Cortex of kidney (tissue), 1 donor: ENCODE measurements around the gene C14orf180.

Source experiments
- DNase-seq: peaks from one replicate; lab custom pipeline; 2025; lab: John Stamatoyannopoulos, UW

C14orf180 gene

DNA sequence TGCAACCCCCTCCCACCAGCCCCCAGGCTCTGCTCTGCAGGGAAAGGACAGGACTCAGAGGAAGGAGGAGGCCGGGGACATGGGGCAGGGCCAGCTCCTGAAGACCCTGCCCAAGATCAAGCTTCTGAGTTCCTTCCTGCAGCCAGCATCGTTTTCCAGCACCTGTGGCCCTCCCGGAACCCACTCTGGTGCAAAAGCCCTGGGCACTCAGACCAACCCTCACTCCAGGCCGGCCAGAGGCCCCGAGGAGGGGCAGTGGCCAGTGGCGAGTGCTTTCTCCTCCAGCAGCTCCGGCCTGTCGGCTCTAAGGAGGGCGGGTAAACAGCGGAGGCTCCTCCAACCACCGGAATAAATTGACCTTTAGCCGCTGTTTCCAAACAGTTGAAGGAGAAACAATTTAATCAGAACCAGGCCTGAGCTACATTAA, 14.2 kb downstream of the C14orf180 start:
- no peak for DNase-seq

DNA sequence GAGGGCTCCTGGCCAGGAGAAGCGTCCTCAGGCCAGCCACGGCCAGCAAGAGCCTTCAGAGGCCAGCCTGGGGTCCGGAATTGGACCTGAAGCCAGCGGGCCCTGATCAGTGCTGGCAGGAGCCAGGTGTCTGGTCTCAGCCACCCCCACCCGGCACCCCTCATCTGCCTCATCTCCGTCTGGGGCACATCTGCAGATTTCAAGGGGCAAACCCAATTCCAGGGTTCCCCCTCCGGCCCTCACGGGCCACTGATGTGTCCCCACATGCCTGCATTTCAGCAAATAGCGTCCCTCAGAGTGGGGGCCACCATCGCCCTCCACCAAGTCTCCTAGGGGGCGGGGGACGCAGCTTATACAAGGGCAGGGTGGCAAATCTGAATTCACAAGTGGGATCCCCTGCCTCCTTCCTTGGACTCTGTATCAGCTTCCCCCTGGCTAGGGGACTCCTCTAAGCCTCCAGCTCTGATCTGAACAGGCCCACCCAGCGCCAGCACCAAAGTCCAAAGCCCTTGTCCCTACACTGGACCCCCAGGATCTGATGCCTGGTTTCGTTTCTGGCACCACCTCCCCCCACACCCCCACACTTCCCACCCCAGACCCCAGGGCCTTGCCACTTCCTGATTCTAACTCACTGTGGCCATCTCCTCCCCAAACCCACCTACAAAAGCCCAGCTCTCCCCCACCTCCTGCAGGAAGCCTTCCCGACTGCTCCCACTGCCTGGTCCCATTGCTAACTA, 14.9 kb downstream of the C14orf180 start:
- DNase-seq = no peak

DNA sequence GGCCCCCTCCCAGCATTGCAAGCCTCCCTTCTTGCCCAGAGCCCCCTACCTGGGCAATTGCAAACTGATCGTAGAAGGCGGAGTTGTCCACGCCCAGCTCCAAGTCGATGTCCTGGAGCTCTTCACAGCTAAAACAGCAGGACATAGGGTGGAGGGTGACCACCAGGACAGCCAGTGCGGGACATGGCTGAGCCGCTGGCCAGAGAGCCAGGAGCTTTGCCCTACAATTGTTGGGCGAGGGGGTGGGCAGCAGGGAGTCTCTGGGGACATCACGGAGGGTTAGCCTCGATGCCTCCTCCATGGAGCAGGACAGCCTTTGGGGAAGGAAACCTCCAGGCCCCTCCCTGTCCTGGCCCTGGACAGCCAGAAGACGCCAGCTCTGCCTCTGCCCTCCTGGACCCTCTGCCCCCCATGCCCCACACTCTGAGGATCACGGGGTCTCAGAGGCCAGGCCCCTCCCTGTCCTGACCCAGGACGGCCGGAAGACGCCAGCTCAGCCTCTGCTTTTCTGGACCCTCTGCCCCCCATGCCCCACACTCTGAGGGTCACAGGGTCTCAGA, 15.6 kb downstream of the C14orf180 start:
- no peak for DNase-seq

DNA sequence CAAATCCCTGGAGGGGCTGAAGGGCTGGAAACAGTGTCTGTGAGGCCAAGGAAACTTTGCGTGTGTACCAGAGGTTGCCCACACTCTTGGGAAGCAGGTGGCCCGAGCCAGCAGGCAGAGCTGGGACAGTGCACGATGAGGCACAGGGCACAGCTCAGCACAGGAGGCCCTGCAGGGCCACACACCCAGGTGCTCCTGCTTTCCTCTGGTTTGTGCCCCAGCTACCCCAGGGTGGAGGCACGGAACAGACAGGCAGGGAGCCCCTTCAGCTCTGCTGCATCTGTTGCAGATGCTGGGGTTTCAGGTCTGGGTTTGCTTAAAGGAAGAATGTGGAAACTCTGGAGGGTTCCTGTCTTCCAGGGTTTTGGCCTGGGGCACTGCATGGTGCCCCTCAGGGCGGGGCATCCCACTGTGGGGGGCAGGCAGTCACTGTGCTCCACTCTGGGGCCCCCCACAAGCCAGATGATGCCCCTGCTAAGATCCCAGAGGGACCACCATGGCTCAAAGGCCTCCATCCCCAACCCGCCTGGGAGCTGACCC, 16.4 kb downstream of the C14orf180 start:
- DNase-seq = no peak

DNA sequence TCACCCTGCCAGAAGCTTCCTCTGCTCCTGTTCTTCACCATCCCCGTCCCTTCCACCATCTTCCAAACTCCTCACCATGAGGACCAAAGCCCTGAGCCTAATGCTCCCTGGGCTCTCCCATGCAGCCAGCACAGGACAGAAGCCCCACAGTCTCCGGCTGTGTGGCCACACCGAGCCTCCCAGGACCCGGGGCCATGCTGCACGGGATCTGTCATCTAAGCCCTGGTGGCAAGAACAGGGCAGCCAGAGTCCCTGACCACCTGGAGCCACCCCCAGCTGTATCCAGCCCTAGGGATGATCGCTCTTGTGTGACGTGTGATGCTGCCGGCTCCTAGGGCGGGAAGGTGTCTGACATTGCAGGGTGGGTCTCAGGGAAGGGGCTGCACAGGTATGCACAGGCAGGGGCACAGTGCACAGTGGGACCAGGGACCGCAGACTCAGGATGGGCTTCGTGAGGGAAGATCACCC, 16.9 kb downstream of the C14orf180 start:
- DNase-seq = no peak

DNA sequence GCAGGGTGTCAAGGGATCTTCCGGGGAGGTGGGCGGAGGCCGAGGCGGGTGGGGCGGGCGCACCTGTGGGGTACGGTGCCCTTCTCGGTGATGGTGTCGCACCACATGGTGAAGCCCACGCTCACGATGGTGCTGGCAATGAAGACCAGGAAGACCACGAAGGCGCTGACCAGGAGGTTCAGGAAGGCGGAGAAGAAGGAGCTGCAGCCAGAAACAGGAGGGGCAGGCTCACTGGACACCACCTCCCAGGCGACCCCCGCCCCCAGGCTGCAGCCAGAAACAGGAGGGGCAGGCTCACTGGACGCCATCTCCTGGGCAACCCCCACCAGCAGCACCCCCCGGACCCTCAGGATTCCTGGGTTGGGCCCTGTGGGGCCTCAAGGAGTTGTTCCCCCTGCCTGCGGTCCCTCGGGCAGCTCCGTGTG, 17.4 kb downstream of the C14orf180 start:
- DNase-seq = no peak

DNA sequence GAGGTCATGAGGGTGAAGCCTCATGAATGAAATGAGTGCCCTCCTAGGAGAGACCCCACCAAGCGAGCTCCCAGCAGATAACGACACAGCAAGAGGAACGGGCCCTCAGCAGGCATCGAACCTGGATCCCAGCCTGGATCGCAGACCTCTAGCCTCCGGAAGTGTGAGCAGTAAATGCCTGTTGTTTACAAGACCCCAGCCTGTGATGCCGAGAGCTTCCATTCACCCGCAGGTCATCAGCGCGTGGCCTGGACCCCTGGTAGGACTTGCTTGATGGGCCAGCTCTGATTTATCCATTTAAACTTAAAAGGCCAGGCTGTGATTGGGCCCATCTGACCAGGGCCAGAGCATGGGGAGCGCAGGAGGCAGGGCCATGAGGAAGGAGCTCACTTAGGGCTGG, 18.0 kb downstream of the C14orf180 start:
- DNase-seq = no peak

DNA sequence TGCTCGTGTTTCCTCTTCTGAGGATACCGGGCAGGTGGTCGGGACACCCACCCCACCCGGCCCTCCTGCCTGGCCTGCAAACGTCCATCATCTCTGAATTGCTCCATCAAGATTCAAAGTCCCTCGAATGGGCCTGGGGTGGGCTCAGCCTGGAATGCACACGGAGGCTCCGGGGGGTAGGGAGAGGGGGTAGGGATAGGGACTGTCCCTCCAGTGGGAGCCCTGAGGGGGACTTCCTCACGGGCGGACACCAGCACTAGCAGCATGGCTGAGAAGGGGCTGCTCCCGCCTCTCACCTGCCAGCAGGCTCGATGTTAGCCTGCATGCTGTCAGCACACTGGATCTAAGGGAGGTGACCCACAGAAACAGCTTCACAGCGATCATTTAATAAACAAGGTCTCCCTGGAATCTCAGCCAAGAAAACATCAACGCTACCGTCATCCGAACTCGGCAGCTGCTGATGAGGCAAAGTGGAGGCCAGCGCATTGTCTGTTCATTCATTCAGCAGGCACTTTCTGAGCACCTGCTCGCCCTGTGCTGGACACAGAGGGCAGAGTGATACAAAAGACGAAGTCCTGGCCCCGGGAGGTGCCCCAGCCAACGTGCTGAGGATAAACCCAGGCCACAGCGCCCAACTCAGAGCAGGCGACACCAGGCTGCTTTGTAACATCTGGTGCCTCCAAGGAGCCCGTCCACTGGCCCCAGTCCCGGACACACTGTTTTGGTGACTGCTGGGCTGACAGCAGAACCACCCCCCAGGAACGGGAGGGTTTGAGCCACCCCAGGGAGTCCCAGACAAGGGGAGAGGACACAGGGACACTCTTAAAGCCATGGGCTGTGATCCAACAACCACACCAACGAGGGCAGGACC, 18.7 kb downstream of the C14orf180 start:
- DNase-seq = no peak

DNA sequence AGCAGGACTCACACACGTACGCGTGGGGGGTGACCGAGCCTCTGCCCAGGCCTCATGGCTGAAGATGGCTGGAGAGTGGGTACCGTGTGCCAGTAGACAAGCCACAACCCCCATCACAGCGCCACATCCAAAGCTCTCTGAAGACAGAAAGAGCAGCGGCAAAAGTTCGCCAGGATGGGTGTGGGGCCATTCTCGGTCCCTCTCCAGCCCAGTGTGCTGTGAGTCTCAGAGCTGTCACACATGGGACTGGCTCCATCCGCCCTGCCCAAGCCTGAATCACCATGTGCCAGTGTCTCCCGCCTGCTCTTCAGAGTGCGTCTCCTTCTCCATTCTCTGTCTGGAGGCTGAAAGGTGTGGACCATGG, 19.3 kb downstream of the C14orf180 start:
- DNase-seq = no peak

DNA sequence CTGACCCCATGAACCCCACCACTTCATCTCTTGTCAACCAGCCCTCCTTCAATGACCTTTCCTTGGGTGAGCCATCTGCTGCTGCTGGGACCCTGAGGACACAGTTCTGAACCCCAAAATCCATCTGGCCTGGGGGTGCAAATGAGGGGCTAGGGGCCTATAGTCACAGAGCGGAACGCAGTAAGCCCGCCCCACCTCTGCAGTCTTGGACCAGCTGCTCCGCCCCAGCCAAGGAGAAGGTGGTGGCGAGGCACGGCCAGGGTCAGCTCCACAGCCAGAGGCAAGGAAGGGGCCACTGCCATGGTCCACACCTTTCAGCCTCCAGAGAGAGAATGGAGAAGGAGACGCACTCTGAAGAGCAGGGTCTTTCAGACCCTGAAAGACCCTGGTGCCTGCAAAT, 19.9 kb downstream of the C14orf180 start:
- no peak for DNase-seq

DNA sequence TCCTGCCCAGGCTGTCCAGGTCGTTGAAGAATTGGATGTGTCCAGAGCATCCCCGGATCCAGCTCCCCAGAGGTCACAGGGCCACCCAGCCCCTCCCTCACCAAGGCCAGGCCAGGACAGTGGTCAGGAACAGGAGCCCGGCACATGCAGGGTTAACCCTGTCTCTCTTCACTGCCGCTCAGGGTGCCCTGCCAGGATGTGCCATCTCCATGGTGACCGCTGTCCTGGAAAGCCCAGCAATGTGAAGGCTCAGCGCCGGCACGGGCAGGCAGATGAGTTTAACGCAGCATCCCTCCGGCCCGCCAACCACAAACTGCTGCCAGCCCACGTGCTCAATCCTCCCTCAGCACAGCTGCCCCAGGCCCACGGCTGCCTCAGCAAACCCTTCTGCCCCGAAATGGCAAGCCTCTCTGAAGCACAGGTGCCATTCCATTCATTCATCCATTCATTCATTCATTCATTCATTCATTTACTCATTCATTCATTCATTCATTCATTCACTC, 20.6 kb downstream of the C14orf180 start:
- no peak for DNase-seq

DNA sequence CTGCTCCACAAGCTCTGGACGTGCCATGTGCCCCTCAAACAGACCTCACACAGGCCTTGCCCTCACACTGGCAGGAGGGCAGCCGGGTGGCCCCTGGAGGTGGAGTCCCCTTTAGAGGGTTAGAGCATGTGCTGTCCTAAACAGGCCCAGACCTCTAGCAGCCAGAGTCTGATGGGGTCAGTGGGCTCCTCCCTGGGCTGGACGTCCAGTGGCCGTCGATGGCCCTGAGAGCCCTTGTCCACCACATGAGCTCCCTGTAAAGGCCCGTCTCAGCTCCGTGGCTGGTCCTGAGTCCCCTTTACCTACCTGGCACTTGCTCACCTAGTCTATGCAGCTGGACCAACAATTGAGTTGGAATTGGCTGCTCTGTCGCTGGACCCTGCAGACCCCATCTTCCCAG, 21.2 kb downstream of the C14orf180 start:
- no peak for DNase-seq

DNA sequence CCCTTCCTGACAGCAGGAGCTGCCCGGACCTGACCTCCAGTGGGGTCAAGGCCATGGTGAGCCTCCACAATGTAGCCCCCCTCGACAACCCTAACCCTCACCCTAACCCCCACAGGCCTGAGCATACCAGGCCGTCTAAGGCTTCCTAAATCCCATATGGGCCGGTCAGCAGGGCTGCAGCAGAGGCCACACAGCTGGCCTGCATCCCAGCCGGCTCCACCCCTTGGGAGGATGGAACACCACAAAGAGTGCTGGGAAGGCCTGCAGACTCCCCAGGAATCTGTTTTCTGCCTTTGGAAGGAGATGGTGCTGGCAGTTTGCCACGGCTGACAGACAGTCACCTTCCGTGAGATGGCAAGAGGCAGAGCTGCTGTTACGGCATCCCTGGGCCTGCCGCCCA, 22.2 kb downstream of the C14orf180 start:
- DNase-seq = no peak

DNA sequence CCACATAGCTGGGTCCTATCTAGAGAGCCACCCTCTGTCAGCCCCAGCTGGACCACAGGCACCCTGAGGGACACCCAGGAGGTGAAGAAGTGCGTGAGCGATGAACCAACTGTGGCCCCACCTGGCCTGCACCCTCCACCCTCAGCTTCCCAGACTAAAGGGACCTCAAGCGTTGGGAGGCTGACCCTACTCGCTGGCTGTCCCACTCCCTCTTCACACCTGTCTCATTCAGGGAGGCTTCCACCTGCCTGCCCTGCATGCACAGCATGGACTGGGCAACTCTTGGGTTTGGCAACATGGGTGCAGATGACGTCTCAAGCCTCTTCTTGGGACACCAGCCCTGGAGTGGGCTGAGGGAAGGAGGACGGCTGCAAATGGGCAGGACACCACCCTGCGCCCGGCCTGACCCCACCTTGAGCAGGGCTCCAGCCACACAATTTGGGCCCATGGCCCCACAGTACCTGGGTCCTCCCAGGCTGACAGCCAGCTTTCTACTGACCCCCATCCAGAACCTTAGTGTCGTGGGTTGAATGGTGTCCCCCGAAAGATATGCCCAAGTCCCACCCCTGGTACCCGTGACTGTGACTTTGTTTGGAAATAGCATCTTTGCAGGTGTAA, 22.9 kb downstream of the C14orf180 start:
- no peak for DNase-seq

DNA sequence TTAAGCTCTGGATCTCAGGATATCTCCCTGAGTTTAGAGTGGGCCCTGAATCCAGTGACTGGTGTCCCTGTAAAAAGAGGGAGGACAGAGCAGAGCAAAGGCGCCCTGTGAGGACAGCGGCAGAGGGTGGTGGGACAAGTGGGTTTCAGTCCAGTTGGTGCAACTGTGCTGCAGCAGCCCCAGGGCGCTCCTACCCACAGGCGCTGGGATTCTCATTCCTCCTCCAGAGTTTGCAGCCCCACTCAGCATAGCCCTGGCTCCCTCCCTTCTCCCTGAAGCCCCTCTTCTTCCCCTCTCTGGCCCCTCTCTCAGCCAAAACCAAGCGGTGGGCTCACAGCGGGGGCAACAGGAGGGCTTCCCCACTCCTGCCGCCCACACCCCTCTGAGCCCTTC, 23.4 kb downstream of the C14orf180 start:
- DNase-seq = no peak

DNA sequence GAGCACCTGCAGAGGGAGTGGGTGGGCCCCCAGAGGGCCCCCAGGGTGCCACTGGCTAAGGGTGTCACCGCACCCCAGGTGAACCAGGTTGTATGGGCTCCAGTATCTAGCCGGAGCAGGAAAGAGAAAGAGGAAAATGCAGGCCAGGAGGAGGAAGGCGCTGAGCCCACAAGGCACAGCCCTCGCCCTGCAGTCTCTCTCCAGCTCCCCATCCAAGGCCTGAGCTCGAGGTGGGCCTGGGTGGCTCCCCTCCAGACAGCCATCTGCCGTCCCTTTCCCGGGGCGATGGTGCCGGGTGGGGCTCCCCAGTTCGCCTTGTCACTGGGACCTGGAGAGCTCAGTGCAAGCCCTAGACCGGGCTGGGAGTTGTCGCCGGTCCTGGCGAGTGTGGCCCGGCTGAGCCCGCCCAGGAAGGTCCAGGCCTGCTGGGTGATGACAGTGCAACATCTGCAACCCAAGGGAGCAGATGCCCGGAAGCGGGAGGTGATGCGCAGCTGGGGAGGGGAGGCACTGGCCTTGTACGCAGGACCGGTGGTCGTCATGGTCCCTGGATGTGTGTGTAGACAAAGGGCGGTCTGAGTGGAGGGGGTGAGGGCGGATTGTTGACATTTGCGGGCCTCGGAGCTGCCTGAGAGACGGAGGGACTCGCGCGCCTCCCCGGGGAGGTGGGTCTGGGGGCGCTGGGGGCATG, 24.3 kb downstream of the C14orf180 start:
- DNase-seq = no peak

DNA sequence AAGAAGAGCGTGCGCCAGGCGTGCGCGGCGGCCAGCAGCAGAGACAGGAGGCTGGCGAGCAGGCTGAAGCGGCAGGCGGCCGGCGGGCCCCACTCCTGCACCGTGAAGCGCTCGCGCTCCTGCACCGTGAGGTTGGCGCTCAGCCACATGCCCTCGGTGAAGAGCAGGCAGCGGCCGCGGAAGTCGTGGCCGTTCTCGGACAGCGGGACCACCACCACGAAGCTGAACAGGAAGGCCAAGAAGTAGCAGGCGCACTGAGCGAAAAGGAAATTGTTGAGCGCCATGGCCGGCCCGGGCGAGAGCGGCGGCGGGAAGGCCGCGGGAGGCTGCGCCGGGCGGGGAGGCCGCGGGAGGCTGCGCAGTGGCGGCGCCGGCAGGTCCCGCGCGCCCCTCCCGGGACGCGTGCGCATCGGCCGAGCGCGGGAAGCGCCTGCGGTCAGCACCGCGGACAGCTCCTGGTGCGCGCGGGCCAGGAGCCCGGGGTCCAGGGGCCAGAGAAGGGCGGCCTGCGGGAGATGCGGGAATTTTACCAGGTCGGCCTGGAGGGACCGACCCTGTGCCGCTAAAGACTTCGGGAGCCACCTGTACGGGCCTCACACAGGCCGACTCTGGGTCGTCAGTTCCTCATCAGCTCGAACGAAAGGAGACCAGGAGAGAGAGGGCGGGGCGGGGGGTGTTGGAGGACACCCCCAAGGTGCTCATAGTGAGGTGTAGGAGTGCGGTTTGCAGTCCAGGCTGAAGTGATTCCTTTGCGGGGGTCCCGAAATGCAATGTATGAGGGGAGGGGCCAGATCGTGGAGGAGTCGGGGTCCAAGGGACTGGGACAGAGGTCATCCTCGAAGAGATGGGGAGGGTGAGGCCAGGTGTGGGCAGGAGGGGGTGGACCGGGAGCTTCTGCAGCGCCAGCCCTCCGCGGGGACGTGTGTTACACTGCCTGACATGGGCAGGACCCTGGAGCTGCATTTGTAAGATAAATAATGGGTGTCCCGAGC, 25.2 kb downstream of the C14orf180 start, which contains the start of gene TMEM179:
Gene TMEM179, minus strand, starts transcription at position 315 of the 992 bp plus-strand sequence. Its CDS starts 31 bp downstream, at position 284.
- no peak for DNase-seq

DNA sequence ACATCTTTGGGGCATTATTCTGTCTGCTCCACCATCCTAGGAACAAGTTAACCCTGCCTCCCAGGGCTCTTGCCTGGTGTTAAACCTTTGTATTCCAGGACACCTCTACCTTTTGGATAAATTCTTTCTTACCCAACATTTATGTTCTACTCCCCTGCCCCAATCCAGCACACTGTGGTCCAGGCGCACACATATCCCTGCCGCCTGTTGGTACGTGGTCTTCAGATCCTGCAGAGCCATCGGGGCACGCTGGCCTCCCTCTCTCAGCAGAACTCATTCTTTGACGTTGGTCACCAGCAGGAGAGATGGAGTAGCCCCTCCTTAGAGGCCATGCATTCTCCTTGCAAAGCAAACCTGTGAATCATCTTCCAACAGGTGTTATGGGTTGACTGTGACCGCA, 30.1 kb downstream of the C14orf180 start:
- no peak for DNase-seq

DNA sequence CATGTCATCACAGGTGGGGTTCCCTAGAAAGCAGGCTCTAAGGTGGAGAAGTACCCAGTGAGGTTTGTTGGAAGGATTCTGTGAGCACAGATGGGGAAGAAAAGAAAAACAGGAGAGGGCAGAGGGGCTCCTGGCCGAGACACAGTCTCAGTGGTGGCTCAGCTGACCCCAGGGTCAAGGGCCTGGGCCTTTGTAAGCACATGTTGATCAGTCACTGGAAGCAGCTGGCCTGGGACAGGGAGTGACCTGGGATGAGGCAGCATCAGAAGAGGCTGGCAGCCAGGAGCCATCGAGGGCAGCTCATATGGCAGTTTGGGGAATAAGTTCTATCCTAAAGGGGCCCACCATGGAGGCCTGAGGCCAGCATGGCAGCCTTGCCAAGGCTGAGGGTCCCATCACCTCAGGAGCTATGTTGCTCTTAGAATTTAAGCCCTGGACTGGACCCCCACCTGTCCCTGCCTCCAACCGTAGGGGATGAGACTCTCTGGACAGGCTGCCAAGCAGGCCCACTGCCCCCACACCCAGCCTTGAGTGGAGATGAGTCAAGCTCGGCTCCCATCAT, 31.3 kb downstream of the C14orf180 start:
- DNase-seq = no peak

DNA sequence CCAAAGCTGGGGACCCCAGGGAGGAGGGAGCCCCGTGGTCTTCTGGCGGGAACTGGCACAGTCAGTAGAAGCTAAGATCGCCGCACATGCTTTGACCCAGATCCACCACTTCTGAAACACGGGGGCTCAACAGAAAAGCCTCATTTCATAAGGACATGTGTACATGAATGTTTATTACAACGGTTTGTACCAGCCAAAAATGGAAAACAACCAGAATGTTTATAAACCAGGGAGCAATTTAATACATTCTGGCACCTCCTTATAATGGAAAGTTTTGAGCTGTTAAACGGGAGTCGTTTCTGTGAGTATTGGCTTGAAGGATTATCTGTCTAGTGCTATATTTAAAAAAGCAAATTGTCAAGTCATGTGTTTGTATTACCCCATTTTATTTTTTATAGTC, 32.3 kb downstream of the C14orf180 start:
- no peak for DNase-seq
